Activated T-cell treated with anti-CD3 and anti-CD28 coated beads for 4 hours (primary cell): Measurements from ENCODE around the gene ESRRA.
A peak's percentile ranks its signal among the peaks of the same experiment; 100 is the strongest.

Experiments used
- DNase-seq: peaks from one replicate; pipeline ENCODE4 v3.0.0-alpha.2; 2020

ESRRA gene

GRCh38 chr11:64275031-64275800 lies 30.1 kb upstream of the ESRRA start:
- no peak for DNase-seq

GRCh38 chr11:64275841-64276240 lies 29.5 kb upstream of the ESRRA start:
- no peak for DNase-seq

- DNase-seq = no peak
Observed at GRCh38 chr11:64276653-64277431, 28.5 kb upstream of the ESRRA start.

GRCh38 chr11:64278576-64279190 lies 26.6 kb upstream of the ESRRA start:
- no peak for DNase-seq

GRCh38 chr11:64281957-64282770 lies 23.2 kb upstream of the ESRRA start:
- no peak for DNase-seq

- DNase-seq = no peak
Observed at GRCh38 chr11:64283092-64283491, 22.2 kb upstream of the ESRRA start.

- DNase-seq = peak; percentile 90
Observed at GRCh38 chr11:64284048-64284961, 21.0 kb upstream of the ESRRA start, which contains the start of gene BAD. Gene BAD, minus strand, starts transcription at chr11:64284665. Its CDS starts 297 bp downstream, at chr11:64284368.

- peak; percentile 90 for DNase-seq
Observed at GRCh38 chr11:64284962-64285884, 20.1 kb upstream of the ESRRA start, which contains the start of gene GPR137. Gene GPR137, plus strand, starts transcription at chr11:64285848. Its CDS starts 677 bp downstream, at chr11:64286525.

- DNase-seq = no peak
Observed at GRCh38 chr11:64285885-64286800, 19.2 kb upstream of the ESRRA start.

GRCh38 chr11:64286801-64287159 lies 18.5 kb upstream of the ESRRA start:
- DNase-seq = no peak

- no peak for DNase-seq
Observed at GRCh38 chr11:64287676-64288352, 17.5 kb upstream of the ESRRA start.

GRCh38 chr11:64288353-64288750 lies 17.0 kb upstream of the ESRRA start:
- DNase-seq = no peak

GRCh38 chr11:64289002-64289564 lies 16.2 kb upstream of the ESRRA start:
- no peak for DNase-seq

- DNase-seq = no peak
Observed at GRCh38 chr11:64290352-64291261, 14.7 kb upstream of the ESRRA start.

- no peak for DNase-seq
Observed at GRCh38 chr11:64291262-64291751, 14.0 kb upstream of the ESRRA start, which contains the start of gene KCNK4. Gene KCNK4, plus strand, starts transcription at chr11:64291302. Its CDS starts 1,717 bp downstream, at chr11:64293019.

- DNase-seq = no peak
Observed at GRCh38 chr11:64291752-64292459, 13.4 kb upstream of the ESRRA start.
